Mesenchymal stem cell (in vitro differentiated cells and primary cell): Measurements from ENCODE around the gene RTEL1.

Experiments
- DNase-seq: peaks from one replicate; pipeline ENCODE4 v3.0.0-alpha.2; 2013
- H2AFZ ChIP-seq: one replicate; pipeline ENCODE4 v1.6.1; 2013; ENCODE audit warnings: low read depth, mild to moderate bottlenecking, control low read depth, inconsistent platforms, low read length, moderate library complexity
- H2AK5ac ChIP-seq: 2 replicates; pipeline ENCODE4 v1.6.1; 2013; ENCODE audit warnings: low read length, moderate library complexity, mild to moderate bottlenecking, inconsistent platforms; ENCODE audit not compliant: severe bottlenecking
- H2BK120ac ChIP-seq: one replicate; pipeline ENCODE4 v1.6.1; 2013; ENCODE audit warnings: low read depth, mild to moderate bottlenecking, inconsistent platforms, low read length, moderate library complexity
- H2BK12ac ChIP-seq, 2 experiments: one replicate each; pipeline ENCODE4 v1.6.1; 2013; ENCODE audit warnings: inconsistent platforms in 2 of 2, low read length in 2 of 2, mild to moderate bottlenecking in 2 of 2, moderate library complexity in 2 of 2, control low read depth in 1 of 2
- H2BK15ac ChIP-seq: one replicate; pipeline ENCODE4 v1.6.1; 2013; ENCODE audit warnings: mild to moderate bottlenecking, low read depth, inconsistent platforms; ENCODE audit not compliant: poor library complexity, severe bottlenecking
- H2BK5ac ChIP-seq: 2 replicates; pipeline ENCODE4 v1.6.1; 2013; ENCODE audit warnings: low read depth, mild to moderate bottlenecking, low read length, control low read depth, inconsistent platforms; ENCODE audit not compliant: poor library complexity, severe bottlenecking
- H3K14ac ChIP-seq, 2 experiments: one replicate each; pipeline ENCODE4 v1.6.1; 2013; ENCODE audit warnings: inconsistent platforms in 2 of 2, low read length in 2 of 2, control low read depth in 1 of 2, mild to moderate bottlenecking in 1 of 2, moderate library complexity in 1 of 2
- H3K18ac ChIP-seq, 2 experiments: one replicate each; pipeline ENCODE4 v1.6.1; 2013; ENCODE audit warnings: inconsistent platforms in 2 of 2, low read length in 2 of 2, control low read depth in 1 of 2, low read depth in 1 of 2, mild to moderate bottlenecking in 1 of 2
- H3K23ac ChIP-seq, 2 experiments: one replicate each; pipeline ENCODE4 v1.6.1; 2013; ENCODE audit warnings: inconsistent platforms in 2 of 2, low read length in 2 of 2, mild to moderate bottlenecking in 2 of 2, moderate library complexity in 2 of 2, control low read depth in 1 of 2
- H3K27ac ChIP-seq: 2 replicates; pipeline ENCODE4 v1.5.1; 2013; ENCODE audit warnings: mild to moderate bottlenecking, moderate library complexity, low read length, control low read depth, inconsistent platforms; ENCODE audit not compliant: poor library complexity, severe bottlenecking
- H3K27me3 ChIP-seq, 2 experiments: 2 replicates each; pipeline versions ENCODE4 v1.6.1 to v1.7.0; 2013; ENCODE audit warnings: low read length in 2 of 2, mild to moderate bottlenecking in 2 of 2, moderate library complexity in 2 of 2, control low read depth in 1 of 2, inconsistent platforms in 1 of 2; ENCODE audit not compliant: control insufficient read depth in 1 of 2, insufficient read depth in 1 of 2
- H3K36me3 ChIP-seq, 2 experiments: 2 replicates each; pipeline versions ENCODE4 v1.6.1 to v1.7.0; 2013; ENCODE audit warnings: low read length in 2 of 2, control low read depth in 1 of 2, inconsistent platforms in 1 of 2, low read depth in 1 of 2, mild to moderate bottlenecking in 1 of 2; ENCODE audit not compliant: insufficient read depth in 2 of 2, control insufficient read depth in 1 of 2
- H3K4ac ChIP-seq, 2 experiments: one replicate each; pipeline ENCODE4 v1.6.1; 2013; ENCODE audit warnings: inconsistent platforms in 2 of 2, low read length in 2 of 2, mild to moderate bottlenecking in 2 of 2, moderate library complexity in 2 of 2, control low read depth in 1 of 2, low read depth in 1 of 2
- H3K4me1 ChIP-seq: 2 replicates; pipeline ENCODE4 v1.6.1; 2013; ENCODE audit warnings: low read depth, low read length, control low read depth; ENCODE audit not compliant: control insufficient read depth, insufficient read depth
- H3K4me2 ChIP-seq: 2 replicates; pipeline ENCODE4 v1.6.1; 2013; ENCODE audit warnings: low read length, mild to moderate bottlenecking, inconsistent platforms; ENCODE audit not compliant: poor library complexity, severe bottlenecking
- H3K4me3 ChIP-seq, 2 experiments: 2 replicates each; pipeline versions ENCODE4 v1.5.1 to v1.7.0; 2013; ENCODE audit warnings: low read length in 2 of 2, mild to moderate bottlenecking in 2 of 2, control low read depth in 1 of 2, low read depth in 1 of 2; ENCODE audit not compliant: insufficient read depth in 1 of 2
- H3K79me1 ChIP-seq: replicated peaks from 2 replicates; pipeline ENCODE4 v1.6.1; 2013; ENCODE audit warnings: mild to moderate bottlenecking, control low read depth, low read length, inconsistent platforms; ENCODE audit not compliant: poor library complexity, severe bottlenecking
- H3K9ac ChIP-seq: 2 replicates; pipeline ENCODE4 v1.7.0; 2013; ENCODE audit warnings: mild to moderate bottlenecking, low read length, moderate library complexity
- H3K9me3 ChIP-seq: 2 replicates; pipeline ENCODE4 v1.7.0; 2013; ENCODE audit warnings: mild to moderate bottlenecking, low read length; ENCODE audit not compliant: control insufficient read depth
- H4K8ac ChIP-seq: one replicate; pipeline ENCODE4 v1.6.1; 2013; ENCODE audit warnings: inconsistent platforms, mild to moderate bottlenecking, low read length, moderate library complexity
- H4K91ac ChIP-seq: one replicate; pipeline ENCODE4 v1.6.1; 2013; ENCODE audit warnings: mild to moderate bottlenecking, low read length, inconsistent platforms
- WGBS: methylation state at CpG from one replicate; pipeline ENCODE4 v1.1.7; 2013; ENCODE audit warnings: mixed read lengths; 5-methylcytosine and 5-hydroxymethylcytosine counted together

Gene RTEL1

GRCh38 chr20:63741354-63741675 is 83.2 kb downstream of the RTEL1 start:
- Histone ChIP-seq H3K36me3 (peaks cover 28 to 64% of the 10 kb centered on the region in 2 experiments), H3K14ac (peak overlapping the region in 1 of 2 experiments; percentile 67), H3K4me3 (peak overlapping the region; percentile 78 to 86), H3K4me1 (peaks cover 40% of the 10 kb centered on the region), H3K27ac (peak overlapping the region; percentile 83), H2BK5ac (no peak overlapping the region), H3K27me3 (no peaks in the 10 kb centered on the region), H3K9ac (peak overlapping the region; percentile 88), H2AFZ (no peak overlapping the region), H3K4ac (peak overlapping the region in 1 of 2 experiments; percentile 32), H3K23ac (no peak overlapping the region), H3K4me2 (peak overlapping the region; percentile 75), H4K91ac (peak overlapping the region; percentile 4), H3K18ac (peak overlapping the region in 1 of 2 experiments; percentile 84), H3K9me3 (no peaks in the 10 kb centered on the region), H2BK12ac (peak overlapping the region in 1 of 2 experiments; percentile 84), H2BK15ac (no peak overlapping the region), H2AK5ac (peak overlapping the region; percentile 5), H2BK120ac (no peak overlapping the region), H4K8ac (no peak overlapping the region), H3K79me1 (peaks cover 12% of the 10 kb centered on the region)
- DNase-seq, result no peak
- WGBS, result 34% methylated on average over 3 of the region's 6 CpGs

- peak overlapping the region in 1 of 2 experiments; percentile 32 for H3K4ac ChIP-seq
- peak overlapping the region; percentile 88 for H3K9ac ChIP-seq
- no peak overlapping the region for H2BK15ac ChIP-seq
- no peak overlapping the region for H2BK120ac ChIP-seq
- peak overlapping the region; percentile 75 for H3K4me2 ChIP-seq
- peak overlapping the region; percentile 83 for H3K27ac ChIP-seq
- peak overlapping the region; percentile 29 for H4K8ac ChIP-seq
- no peak for DNase-seq
- peaks cover 40% of the 10 kb centered on the region for H3K4me1 ChIP-seq
- peak overlapping the region in 1 of 2 experiments; percentile 84 for H2BK12ac ChIP-seq
- no peak overlapping the region for H4K91ac ChIP-seq
- no peak overlapping the region for H2AFZ ChIP-seq
- H3K27me3 ChIP-seq, result no peaks in the 10 kb centered on the region
- peak overlapping the region; percentile 78 to 86 for H3K4me3 ChIP-seq
- peaks cover 12% of the 10 kb centered on the region for H3K79me1 ChIP-seq
- 90% methylated on average over 27 of the region's 30 CpGs for WGBS
- no peak overlapping the region for H2BK5ac ChIP-seq
- H3K36me3 ChIP-seq, result peaks cover 24 to 64% of the 10 kb centered on the region in 2 experiments
- no peak overlapping the region for H3K23ac ChIP-seq
- peak overlapping the region in 1 of 2 experiments; percentile 67 for H3K14ac ChIP-seq
- H3K18ac ChIP-seq, result peak overlapping the region in 1 of 2 experiments; percentile 84
- no peaks in the 10 kb centered on the region for H3K9me3 ChIP-seq
- H2AK5ac ChIP-seq, result peak overlapping the region; percentile 5
These were observed 83.7 kb downstream of the RTEL1 start for GRCh38 chr20:63741676-63742380.

- no peak overlapping the region for H3K4ac ChIP-seq
- H3K27me3 ChIP-seq, result no peaks in the 10 kb centered on the region
- H3K4me1 ChIP-seq, result peaks cover 36% of the 10 kb centered on the region
- no peak overlapping the region for H3K18ac ChIP-seq
- H4K8ac ChIP-seq, result peak overlapping the region; percentile 29
- H3K23ac ChIP-seq, result no peak overlapping the region
- H3K14ac ChIP-seq, result no peak overlapping the region
- no peak overlapping the region for H2BK120ac ChIP-seq
- no peak overlapping the region for H2BK12ac ChIP-seq
- no peak for DNase-seq
- H4K91ac ChIP-seq, result no peak overlapping the region
- no peak overlapping the region for H3K4me2 ChIP-seq
- peaks cover 12% of the 10 kb centered on the region for H3K79me1 ChIP-seq
- no peak overlapping the region for H2AFZ ChIP-seq
- H2BK5ac ChIP-seq, result no peak overlapping the region
- H2AK5ac ChIP-seq, result no peak overlapping the region
- H3K27ac ChIP-seq, result no peak overlapping the region
- peaks cover 21 to 60% of the 10 kb centered on the region in 2 experiments for H3K36me3 ChIP-seq
- H3K9me3 ChIP-seq, result no peaks in the 10 kb centered on the region
- H3K4me3 ChIP-seq, result no peak overlapping the region
- H2BK15ac ChIP-seq, result peak overlapping the region; percentile 29
- 89% methylated on average over 37 of the region's 37 CpGs for WGBS
- no peak overlapping the region for H3K9ac ChIP-seq
These were observed 84.4 kb downstream of the RTEL1 start for GRCh38 chr20:63742381-63743024.

- Histone ChIP-seq H3K79me1 (peaks cover 12% of the 10 kb centered on the region), H3K27me3 (no peaks in the 10 kb centered on the region), H3K36me3 (peaks cover 21 to 55% of the 10 kb centered on the region in 2 experiments), H3K4me2 (no peak overlapping the region), H2BK12ac (no peak overlapping the region), H3K27ac (no peak overlapping the region), H3K4me3 (no peak overlapping the region), H2AK5ac (no peak overlapping the region), H2BK15ac (no peak overlapping the region), H4K8ac (no peak overlapping the region), H2BK120ac (no peak overlapping the region), H3K14ac (no peak overlapping the region), H3K9me3 (no peaks in the 10 kb centered on the region), H2AFZ (no peak overlapping the region), H3K4me1 (peaks cover 27% of the 10 kb centered on the region), H4K91ac (no peak overlapping the region), H3K4ac (no peak overlapping the region), H3K18ac (no peak overlapping the region), H3K23ac (no peak overlapping the region), H2BK5ac (no peak overlapping the region), H3K9ac (no peak overlapping the region)
- WGBS, result 96% methylated on average over 25 of the region's 31 CpGs
- no peak for DNase-seq
These were observed 85.3 kb downstream of the RTEL1 start for GRCh38 chr20:63743210-63743970.
